GM06990 (cell line): ENCODE results near the gene SEL1L3.

ENCODE experiments used
- DNase-seq: peaks from one replicate; pipeline ENCODE4 v3.0.0-alpha.2; 2011; ENCODE audit not compliant: insufficient read length; ENCODE audit errors: extremely low read depth
- H3K27me3 ChIP-seq: replicated peaks from 2 replicates; pipeline ENCODE4 v1.6.0; 2011; ENCODE audit warnings: low read length; ENCODE audit not compliant: control insufficient read depth, insufficient read depth
- H3K36me3 ChIP-seq: 2 replicates; pipeline ENCODE4 v1.5.1; 2011; ENCODE audit warnings: low read length; ENCODE audit not compliant: control insufficient read depth, insufficient read depth
- H3K4me3 ChIP-seq: replicated peaks from 2 replicates; pipeline ENCODE4 v1.5.1; 2011; ENCODE audit warnings: low read depth, mild to moderate bottlenecking, control low read depth, low read length
- CTCF ChIP-seq: IDR thresholded peaks from 2 replicates; pipeline ENCODE4 v1.5.1; 2011; ENCODE audit warnings: low read length, control low read depth, mild to moderate bottlenecking, inconsistent platforms; ENCODE audit not compliant: insufficient read depth, poor library complexity, severe bottlenecking

Gene SEL1L3

GRCh38 chr4:25875281-25875745 lies 12.5 kb upstream of the SEL1L3 start:
- no peak for TF ChIP-seq CTCF
- Histone ChIP-seq H3K4me3 (no peak overlapping the region), H3K27me3 (no peaks in the 10 kb centered on the region), H3K36me3 (no peaks in the 10 kb centered on the region)
- DNase-seq = peak; percentile 77

DNA sequence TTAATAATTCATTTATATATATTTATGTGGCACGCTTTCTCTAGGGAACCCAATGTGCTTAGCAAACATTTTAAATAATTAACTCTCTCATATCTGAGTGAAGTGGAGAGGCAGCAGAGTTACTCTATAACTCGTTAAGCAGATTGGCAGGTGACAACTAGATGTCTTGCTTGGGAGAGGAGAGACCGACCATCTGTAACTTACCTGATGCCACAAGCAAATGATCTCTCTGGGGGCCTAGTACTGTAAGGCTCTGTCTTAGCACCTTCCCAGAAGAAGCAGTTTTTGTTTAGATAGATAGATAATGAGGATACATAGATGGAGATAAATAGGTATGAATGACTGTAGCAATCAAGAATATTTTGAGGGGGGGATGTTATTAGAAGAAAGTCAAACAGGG lies 11.9 kb upstream of the SEL1L3 start:
- H3K27me3 ChIP-seq = no peaks in the 10 kb centered on the region
- DNase-seq = no peak
- H3K4me3 ChIP-seq = no peak overlapping the region
- TF ChIP-seq CTCF = no peak
- no peaks in the 10 kb centered on the region for H3K36me3 ChIP-seq

DNA sequence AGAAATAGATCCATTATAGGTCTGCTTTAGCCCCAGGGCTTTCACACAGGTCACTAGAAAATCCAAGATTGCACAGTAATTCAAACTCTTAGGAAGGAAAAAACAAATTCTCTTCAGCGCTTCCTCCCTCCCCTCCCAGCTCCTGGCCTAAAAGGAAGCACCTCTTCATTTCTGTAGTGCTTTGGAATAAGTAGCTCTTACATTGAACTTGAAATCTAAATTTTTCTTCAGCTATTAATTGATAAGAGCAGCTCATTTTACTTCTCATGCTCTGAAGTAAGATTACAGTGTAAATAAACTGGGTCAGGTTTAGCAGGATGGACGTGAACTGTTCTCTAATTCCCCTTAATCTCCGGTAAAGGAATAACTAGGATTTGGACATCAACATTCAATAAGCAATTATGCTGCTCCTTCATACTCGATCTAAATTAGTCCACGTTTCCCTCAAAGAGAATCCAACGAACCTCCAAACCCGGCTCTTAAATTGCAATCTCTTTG lies 10.9 kb upstream of the SEL1L3 start:
- Histone ChIP-seq H3K36me3 (no peaks in the 10 kb centered on the region), H3K4me3 (no peak overlapping the region), H3K27me3 (no peaks in the 10 kb centered on the region)
- TF ChIP-seq CTCF = no peak
- DNase-seq = no peak

- DNase-seq = no peak
- TF ChIP-seq CTCF = no peak
- H3K27me3 ChIP-seq = no peaks in the 10 kb centered on the region
- no peaks in the 10 kb centered on the region for H3K36me3 ChIP-seq
- H3K4me3 ChIP-seq = no peak overlapping the region
Observed at GRCh38 chr4:25872851-25873631, 10.3 kb upstream of the SEL1L3 start.

DNA sequence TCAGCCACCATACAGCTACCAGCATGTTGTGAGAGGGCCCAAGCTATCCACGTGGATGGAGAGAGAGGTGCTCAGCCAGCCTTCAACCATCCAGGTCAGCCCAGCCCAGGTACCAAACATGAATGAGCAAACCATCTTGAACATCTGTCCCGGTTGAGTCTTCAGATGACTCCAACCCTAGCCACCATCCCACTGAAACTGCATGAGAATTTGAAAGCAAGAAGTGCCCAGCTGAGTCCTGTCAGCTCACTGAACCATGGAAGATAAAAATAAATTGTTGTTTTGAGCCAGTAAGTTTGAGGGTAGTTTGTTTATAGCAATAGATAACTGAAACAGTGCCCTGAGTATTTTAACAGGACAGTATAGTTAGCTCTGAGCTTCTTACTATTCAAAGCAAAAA lies 7.3 kb upstream of the SEL1L3 start:
- no peak for TF ChIP-seq CTCF
- no peak overlapping the region for H3K4me3 ChIP-seq
- H3K36me3 ChIP-seq = no peaks in the 10 kb centered on the region
- H3K27me3 ChIP-seq = no peaks in the 10 kb centered on the region
- no peak for DNase-seq
